Measurements from ENCODE around the gene DPH2. TPM values are rescaled to one million over a fixed set of nuclear protein-coding genes. Genes with fewer than 3 reads are reported as not detected.

DPH2 gene
- total RNA-seq, 1 donor from 2014 or later = 69.3 TPM

DNA sequence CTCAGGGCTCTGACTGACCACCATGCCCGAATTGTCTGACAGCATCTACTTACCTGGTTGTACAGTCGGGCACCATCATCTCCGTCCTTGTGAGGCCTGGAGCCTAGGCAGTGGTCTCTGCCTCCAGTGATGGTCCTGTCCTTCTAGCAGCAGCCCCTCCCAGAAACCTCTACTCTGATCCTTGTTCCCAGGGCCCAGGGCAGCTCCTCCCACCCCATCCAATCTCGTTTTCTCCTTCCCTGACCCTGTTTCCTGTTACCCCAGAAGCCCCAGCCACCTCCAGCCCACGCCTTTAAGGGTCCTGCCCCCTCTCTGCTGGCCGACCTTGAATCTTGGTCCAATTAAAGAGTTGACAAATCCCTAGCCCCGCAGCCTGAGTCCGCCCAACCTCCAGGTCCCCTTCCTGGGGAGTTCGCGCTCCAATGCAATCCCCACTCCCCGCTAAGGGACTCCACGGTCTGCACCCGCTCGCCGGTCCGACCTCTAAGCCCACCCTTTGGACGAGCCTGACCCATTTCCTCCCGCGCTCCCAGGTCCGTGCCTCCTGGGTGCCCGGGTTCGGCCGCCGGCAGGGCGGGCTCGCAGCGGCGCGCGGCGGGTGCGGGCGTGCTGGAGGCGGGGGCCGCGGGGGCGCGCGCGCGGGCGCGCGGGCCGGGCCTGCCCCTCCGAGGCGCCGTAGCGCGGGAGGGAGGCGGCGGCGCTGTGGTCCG is 8.9 kb downstream of the DPH2 start, which contains the start of gene B4GALT2:
Gene B4GALT2 (plus strand): TSS at position 660 of the 710 bp plus-strand sequence. CDS start 1,951 bp downstream, outside the sequence.
- Histone ChIP-seq H3K4me1 (peaks cover 11 to 27% of the 10 kb centered on the region in 2 donors), H3K4me3 (peak within 1 kb of the TSS; percentile 76 to 90), H3K27me3 (no peaks in the 10 kb centered on the region), H3K27ac (peak within 1 kb of the TSS; percentile 15 to 70), H3K36me3 (peaks cover 9 to 14% of the 10 kb centered on the region in 2 donors), H3K9me3 (no peaks in the 10 kb centered on the region)
- TF ChIP-seq, protein P1, sequence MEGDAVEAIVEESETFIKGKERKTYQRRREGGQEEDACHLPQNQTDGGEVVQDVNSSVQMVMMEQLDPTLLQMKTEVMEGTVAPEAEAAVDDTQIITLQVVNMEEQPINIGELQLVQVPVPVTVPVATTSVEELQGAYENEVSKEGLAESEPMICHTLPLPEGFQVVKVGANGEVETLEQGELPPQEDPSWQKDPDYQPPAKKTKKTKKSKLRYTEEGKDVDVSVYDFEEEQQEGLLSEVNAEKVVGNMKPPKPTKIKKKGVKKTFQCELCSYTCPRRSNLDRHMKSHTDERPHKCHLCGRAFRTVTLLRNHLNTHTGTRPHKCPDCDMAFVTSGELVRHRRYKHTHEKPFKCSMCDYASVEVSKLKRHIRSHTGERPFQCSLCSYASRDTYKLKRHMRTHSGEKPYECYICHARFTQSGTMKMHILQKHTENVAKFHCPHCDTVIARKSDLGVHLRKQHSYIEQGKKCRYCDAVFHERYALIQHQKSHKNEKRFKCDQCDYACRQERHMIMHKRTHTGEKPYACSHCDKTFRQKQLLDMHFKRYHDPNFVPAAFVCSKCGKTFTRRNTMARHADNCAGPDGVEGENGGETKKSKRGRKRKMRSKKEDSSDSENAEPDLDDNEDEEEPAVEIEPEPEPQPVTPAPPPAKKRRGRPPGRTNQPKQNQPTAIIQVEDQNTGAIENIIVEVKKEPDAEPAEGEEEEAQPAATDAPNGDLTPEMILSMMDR (IDR thresholded peaks at IDR 0.05) = no peak
- no peak for DNase-seq (ENCODE audit: low spot score in 2 of 2)
- intact Hi-C loops (cut with DNase I) = no loop called here

DNA sequence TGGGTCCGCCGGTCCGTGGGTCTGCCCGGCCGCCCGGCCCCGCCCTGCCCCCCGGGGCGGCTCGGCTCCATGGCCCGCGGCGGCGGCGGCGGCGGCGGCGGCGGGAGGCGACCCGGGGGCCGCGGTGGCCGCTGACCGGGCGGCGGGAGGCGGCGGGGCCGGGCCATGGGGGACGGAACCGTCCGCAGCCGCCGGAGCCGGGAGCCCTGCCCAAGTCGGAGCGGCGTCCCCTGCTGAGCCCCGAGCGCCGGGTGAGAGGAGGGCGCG is 9.4 kb downstream of the DPH2 start:
- H3K27ac ChIP-seq = peak overlapping the region; percentile 15 to 70
- H3K36me3 ChIP-seq = peaks cover 9 to 14% of the 10 kb centered on the region in 2 donors
- intact Hi-C loops (cut with DNase I) = no loop called here
- TF ChIP-seq, protein P1 (IDR thresholded peaks at IDR 0.05) = no peak
- peak overlapping the region; percentile 76 to 90 for H3K4me3 ChIP-seq
- no peaks in the 10 kb centered on the region for H3K9me3 ChIP-seq
- no peaks in the 10 kb centered on the region for H3K27me3 ChIP-seq
- peaks cover 11 to 27% of the 10 kb centered on the region in 2 donors for H3K4me1 ChIP-seq
- no peak for DNase-seq (ENCODE audit: low spot score in 2 of 2)

DNA sequence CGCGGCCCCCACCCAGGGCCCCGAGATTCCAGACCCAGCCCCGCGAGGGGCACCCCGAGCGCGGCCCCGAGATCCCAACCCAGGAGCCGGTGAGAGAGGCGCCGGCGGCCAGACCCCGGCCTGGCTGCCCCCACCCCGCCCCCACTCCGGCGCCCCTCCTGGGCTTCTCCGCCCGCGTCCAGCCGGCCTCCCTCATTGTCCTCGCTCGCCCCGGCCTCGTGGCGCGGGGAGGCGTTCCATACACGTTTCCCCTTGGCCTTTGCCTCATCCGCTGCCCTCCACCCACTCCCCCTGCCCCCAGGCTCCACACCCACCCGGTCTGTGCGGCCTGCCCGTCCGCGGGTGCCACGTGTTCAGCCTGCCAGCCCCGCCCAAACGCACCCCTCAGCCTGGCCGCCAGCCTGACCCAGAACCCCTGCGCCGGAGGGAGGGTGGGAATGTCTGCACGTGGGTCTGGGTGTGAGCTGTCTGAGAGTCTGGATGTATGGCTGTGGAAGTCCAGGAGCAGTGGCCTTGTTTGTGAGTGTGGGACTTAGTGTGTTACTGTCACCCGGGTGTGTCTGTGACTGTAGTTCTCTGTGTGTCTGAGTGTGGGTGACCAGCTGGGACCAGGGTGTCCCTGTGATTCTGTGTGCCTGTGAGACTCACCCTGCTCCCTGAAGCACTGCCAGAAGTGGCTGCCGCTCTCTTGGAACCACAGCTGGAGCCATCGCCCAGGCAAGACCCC is 9.9 kb downstream of the DPH2 start:
- no peak for DNase-seq (ENCODE audit: low spot score in 2 of 2)
- TF ChIP-seq, protein P1 (IDR thresholded peaks at IDR 0.05) = no peak
- Histone ChIP-seq H3K27me3 (no peaks in the 10 kb centered on the region), H3K27ac (peak overlapping the region; percentile 15 to 70), H3K36me3 (peaks cover 9 to 14% of the 10 kb centered on the region in 2 donors), H3K4me1 (peaks cover 11 to 27% of the 10 kb centered on the region in 2 donors), H3K4me3 (peak overlapping the region; percentile 76 to 90), H3K9me3 (no peaks in the 10 kb centered on the region)
- intact Hi-C loops (cut with DNase I) = no loop called here

DNA sequence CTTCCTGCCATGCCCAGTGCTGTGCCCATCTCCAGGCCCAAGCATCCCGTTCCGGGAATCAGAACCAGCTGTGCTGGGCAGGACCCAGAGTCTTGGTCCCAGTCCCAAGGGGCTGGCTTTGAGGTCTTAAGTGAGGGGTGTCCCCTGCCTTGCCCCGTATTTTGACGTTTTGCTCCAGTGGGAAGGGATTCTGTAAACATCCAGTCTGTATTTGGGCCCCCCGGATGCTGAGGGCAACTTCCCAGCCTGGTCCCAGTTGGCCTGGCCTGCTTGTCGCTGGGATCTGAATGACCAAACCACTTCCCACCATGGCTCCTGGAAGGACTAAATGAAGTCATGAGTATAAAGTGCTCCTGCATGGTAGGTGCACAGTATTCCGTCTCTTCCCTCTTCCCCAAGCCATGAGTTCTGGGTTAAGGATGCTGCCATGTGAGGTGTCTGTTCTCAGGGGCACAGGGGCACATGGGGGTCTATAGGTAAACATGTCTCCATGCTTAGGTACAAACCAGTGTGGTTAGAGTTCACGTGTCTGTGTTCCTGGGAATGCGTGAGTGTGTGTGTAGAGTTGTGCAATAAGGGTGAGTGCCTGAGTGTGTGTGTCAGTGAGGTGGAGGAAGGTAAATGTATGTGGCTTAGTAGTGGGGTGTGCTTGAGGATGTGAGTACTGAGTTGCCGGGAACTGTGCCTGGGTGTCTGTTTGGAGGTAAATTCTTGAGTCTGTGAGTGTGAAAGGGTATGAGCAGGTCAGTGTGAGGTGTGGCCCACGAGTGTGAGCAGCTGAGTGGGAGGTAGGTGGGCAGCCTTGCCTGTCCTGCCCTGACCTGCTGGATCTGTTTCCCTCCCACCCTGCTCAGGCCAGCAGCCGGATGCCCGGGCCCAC is 10.7 kb downstream of the DPH2 start:
- DNase-seq (ENCODE audit: low spot score in 2 of 2) = no peak
- TF ChIP-seq, protein P1 (IDR thresholded peaks at IDR 0.05) = no peak
- H3K27me3 ChIP-seq = no peaks in the 10 kb centered on the region
- peaks cover 11 to 25% of the 10 kb centered on the region in 2 donors for H3K4me1 ChIP-seq
- peak overlapping the region; percentile 15 to 70 for H3K27ac ChIP-seq
- no peaks in the 10 kb centered on the region for H3K9me3 ChIP-seq
- H3K4me3 ChIP-seq = peak overlapping the region; percentile 76 to 90
- intact Hi-C loops (cut with DNase I) = no loop called here
- peaks cover 9 to 14% of the 10 kb centered on the region in 2 donors for H3K36me3 ChIP-seq

DNA sequence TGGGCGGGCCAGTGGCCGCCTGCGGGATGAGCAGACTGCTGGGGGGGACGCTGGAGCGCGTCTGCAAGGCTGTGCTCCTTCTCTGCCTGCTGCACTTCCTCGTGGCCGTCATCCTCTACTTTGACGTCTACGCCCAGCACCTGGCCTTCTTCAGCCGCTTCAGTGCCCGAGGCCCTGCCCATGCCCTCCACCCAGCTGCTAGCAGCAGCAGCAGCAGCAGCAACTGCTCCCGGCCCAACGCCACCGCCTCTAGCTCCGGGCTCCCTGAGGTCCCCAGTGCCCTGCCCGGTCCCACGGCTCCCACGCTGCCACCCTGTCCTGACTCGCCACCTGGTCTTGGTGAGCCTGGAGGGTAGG is 11.3 kb downstream of the DPH2 start:
- TF ChIP-seq, protein P1 (IDR thresholded peaks at IDR 0.05) = no peak
- intact Hi-C loops (cut with DNase I) = no loop called here
- Histone ChIP-seq H3K36me3 (peaks cover 9 to 14% of the 10 kb centered on the region in 2 donors), H3K9me3 (no peaks in the 10 kb centered on the region), H3K27ac (no peak overlapping the region), H3K4me3 (no peak overlapping the region), H3K27me3 (no peaks in the 10 kb centered on the region), H3K4me1 (peaks cover 6 to 19% of the 10 kb centered on the region in 2 donors)
- no peak for DNase-seq (ENCODE audit: low spot score in 2 of 2)

Measured in ascending aorta (tissue), 2 donors.